A549 (cell line): Measurements from ENCODE around the gene IRGQ.

Source experiments
- CEBPB ChIP-seq, 2 experiments: fragments of >200 bp in 1 of 2; sonication (Bioruptor Twin) in 1 of 2; formaldehyde crosslinking in 1 of 2; IDR thresholded peaks; 2 replicates each; pipeline ENCODE4 v1.6.1; 2012 to 2016
- EP300 ChIP-seq, 2 experiments: fragments of >200 bp; sonication (Bioruptor Twin); formaldehyde crosslinking; IDR thresholded peaks; 2 replicates in 1 of 2; 3 replicates in 1 of 2; pipeline ENCODE4 v1.6.1; 2016 to 2017
- HOXA7 ChIP-seq: fragments of 250-450 bp; sonication (Bioruptor Pico); IDR thresholded peaks from 2 replicates; pipeline ENCODE4 v1.5.0; 2020; ENCODE audit warnings: mild to moderate bottlenecking, moderate library complexity
- KDM5A ChIP-seq: fragments of 200-600 bp; sonication (generic); IDR thresholded peaks from 2 replicates; pipeline ENCODE4 v1.6.1; 2016; ENCODE audit warnings: antibody characterized with exemption, mild to moderate bottlenecking
- MAFK ChIP-seq: fragments of 450-650 bp; IDR thresholded peaks from 2 replicates; pipeline ENCODE4 v1.6.1; 2014; ENCODE audit not compliant: partially characterized antibody
- MYC ChIP-seq: IDR thresholded peaks from 2 replicates; pipeline ENCODE4 v1.6.1; 2012; ENCODE audit warnings: mild to moderate bottlenecking, inconsistent platforms, low read length, improper control_type of control experiment, borderline replicate concordance
- POLR2A ChIP-seq: IDR thresholded peaks from 2 replicates; pipeline ENCODE4 v1.6.1; 2012; ENCODE audit warnings: mild to moderate bottlenecking, low read length
- RFX5 ChIP-seq: fragments of 450-650 bp; IDR thresholded peaks from 2 replicates; pipeline ENCODE4 v1.7.1; 2014; ENCODE audit warnings: antibody characterized with exemption, mild to moderate bottlenecking, moderate library complexity
- RNF2 ChIP-seq: fragments of 200-600 bp; sonication (generic); IDR thresholded peaks from 2 replicates; pipeline ENCODE4 v1.6.1; 2016; ENCODE audit warnings: low read depth, mild to moderate bottlenecking, antibody characterized with exemption, moderate library complexity, borderline replicate concordance
- TP53 ChIP-seq: fragments of 250-450 bp; sonication (Bioruptor Pico); IDR thresholded peaks from 2 replicates; pipeline ENCODE4 v1.5.0; 2021; ENCODE audit warnings: mild to moderate bottlenecking, moderate library complexity
- ZC3H11A ChIP-seq: fragments of 450-650 bp; IDR thresholded peaks from 2 replicates; pipeline ENCODE4 v1.6.1; 2014; ENCODE audit warnings: antibody characterized with exemption, mild to moderate bottlenecking
- TF ChIP-seq, protein P1 (sequence below): fragments of >200 bp; sonication (Bioruptor Twin); formaldehyde crosslinking; IDR thresholded peaks from 3 replicates; pipeline ENCODE4 v1.5.1; 2016
- TF ChIP-seq, protein P2 (sequence below): fragments of 250-450 bp; sonication (Bioruptor Pico); IDR thresholded peaks from 2 replicates; pipeline ENCODE4 v1.5.0; 2021; ENCODE audit warnings: mild to moderate bottlenecking, moderate library complexity, borderline replicate concordance
- TF ChIP-seq, protein P3 (sequence below): fragments of 450-650 bp; IDR thresholded peaks from 2 replicates; pipeline ENCODE4 v1.6.1; 2014; ENCODE audit warnings: antibody characterized with exemption

DNA sequence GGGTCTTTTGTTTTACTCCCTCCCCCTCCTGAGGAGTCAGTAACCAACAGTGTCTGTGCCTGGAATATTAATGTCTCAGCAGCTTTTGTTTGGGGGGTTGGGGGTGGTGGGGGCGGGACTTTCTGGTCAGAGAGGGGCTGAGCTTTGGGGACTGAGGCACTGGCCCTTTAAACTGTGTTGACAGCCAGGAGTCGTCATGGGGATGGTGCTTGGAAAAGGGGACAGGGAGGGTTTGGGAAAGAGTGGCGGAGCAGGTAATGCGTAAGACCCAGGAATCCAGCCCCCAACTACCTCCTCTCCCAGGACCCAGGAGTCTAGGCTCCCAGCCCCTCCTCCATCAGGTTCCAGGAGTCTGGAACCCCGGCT, 38.6 kb upstream of the IRGQ start:
- TF ChIP-seq, protein P1, sequence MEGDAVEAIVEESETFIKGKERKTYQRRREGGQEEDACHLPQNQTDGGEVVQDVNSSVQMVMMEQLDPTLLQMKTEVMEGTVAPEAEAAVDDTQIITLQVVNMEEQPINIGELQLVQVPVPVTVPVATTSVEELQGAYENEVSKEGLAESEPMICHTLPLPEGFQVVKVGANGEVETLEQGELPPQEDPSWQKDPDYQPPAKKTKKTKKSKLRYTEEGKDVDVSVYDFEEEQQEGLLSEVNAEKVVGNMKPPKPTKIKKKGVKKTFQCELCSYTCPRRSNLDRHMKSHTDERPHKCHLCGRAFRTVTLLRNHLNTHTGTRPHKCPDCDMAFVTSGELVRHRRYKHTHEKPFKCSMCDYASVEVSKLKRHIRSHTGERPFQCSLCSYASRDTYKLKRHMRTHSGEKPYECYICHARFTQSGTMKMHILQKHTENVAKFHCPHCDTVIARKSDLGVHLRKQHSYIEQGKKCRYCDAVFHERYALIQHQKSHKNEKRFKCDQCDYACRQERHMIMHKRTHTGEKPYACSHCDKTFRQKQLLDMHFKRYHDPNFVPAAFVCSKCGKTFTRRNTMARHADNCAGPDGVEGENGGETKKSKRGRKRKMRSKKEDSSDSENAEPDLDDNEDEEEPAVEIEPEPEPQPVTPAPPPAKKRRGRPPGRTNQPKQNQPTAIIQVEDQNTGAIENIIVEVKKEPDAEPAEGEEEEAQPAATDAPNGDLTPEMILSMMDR = no peak
- no peak for TF ChIP-seq CEBPB (IDR thresholded peaks at IDR 0.05)
- TF ChIP-seq RFX5 = no peak
- TF ChIP-seq POLR2A = no peak
- TF ChIP-seq RNF2 = no peak
- no peak for TF ChIP-seq MYC
- TF ChIP-seq HOXA7 (CRISPR knock-in tag) = no peak
- TF ChIP-seq, protein P2, sequence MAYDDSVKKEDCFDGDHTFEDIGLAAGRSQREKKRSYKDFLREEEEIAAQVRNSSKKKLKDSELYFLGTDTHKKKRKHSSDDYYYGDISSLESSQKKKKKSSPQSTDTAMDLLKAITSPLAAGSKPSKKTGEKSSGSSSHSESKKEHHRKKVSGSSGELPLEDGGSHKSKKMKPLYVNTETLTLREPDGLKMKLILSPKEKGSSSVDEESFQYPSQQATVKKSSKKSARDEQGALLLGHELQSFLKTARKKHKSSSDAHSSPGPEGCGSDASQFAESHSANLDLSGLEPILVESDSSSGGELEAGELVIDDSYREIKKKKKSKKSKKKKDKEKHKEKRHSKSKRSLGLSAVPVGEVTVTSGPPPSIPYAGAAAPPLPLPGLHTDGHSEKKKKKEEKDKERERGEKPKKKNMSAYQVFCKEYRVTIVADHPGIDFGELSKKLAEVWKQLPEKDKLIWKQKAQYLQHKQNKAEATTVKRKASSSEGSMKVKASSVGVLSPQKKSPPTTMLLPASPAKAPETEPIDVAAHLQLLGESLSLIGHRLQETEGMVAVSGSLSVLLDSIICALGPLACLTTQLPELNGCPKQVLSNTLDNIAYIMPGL (CRISPR knock-in tag) = no peak
- no peak for TF ChIP-seq MAFK
- TF ChIP-seq EP300 (IDR thresholded peaks at IDR 0.05) = no peak
- TF ChIP-seq ZC3H11A = no peak
- TF ChIP-seq, protein P3, sequence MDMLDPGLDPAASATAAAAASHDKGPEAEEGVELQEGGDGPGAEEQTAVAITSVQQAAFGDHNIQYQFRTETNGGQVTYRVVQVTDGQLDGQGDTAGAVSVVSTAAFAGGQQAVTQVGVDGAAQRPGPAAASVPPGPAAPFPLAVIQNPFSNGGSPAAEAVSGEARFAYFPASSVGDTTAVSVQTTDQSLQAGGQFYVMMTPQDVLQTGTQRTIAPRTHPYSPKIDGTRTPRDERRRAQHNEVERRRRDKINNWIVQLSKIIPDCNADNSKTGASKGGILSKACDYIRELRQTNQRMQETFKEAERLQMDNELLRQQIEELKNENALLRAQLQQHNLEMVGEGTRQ = no peak
- no peak for TF ChIP-seq TP53 (CRISPR knock-in tag)
- TF ChIP-seq KDM5A = no peak
